HAP-1 (cell line): ENCODE data around the gene RS1.

Experiments used
- DNase-seq, 2 experiments: peaks; one replicate each; pipeline ENCODE4 v3.0.0-alpha.2; 2016 to 2020; ENCODE audit warnings: low spot score in 2 of 2
- H3K27me3 ChIP-seq: fragments of 250-450 bp; sonication (Bioruptor Pico); 2 replicates; pipeline ENCODE4 v1.5.1; 2020; ENCODE audit warnings: low read depth, mild to moderate bottlenecking, moderate library complexity
- H3K36me3 ChIP-seq: fragments of 250-450 bp; sonication (Bioruptor Pico); replicated peaks from 2 replicates; pipeline ENCODE4 v1.5.1; 2020; ENCODE audit warnings: mild to moderate bottlenecking
- H3K4me1 ChIP-seq: fragments of 250-450 bp; sonication (Bioruptor Pico); 2 replicates; pipeline ENCODE4 v1.5.1; 2020; ENCODE audit warnings: mild to moderate bottlenecking
- H3K4me3 ChIP-seq: fragments of 250-450 bp; sonication (Bioruptor Pico); 2 replicates; pipeline ENCODE4 v1.5.1; 2020; ENCODE audit warnings: mild to moderate bottlenecking, moderate library complexity
- H3K9me3 ChIP-seq: fragments of 250-450 bp; sonication (Bioruptor Pico); 2 replicates; pipeline ENCODE4 v1.5.1; 2020; ENCODE audit warnings: mild to moderate bottlenecking, moderate library complexity
- in situ Hi-C: fragments of 300-500 bp; cut with MboI; formaldehyde crosslinking; loops from 3 replicates; pipeline ENCODE4 v1.14.3; 2020; ENCODE audit warnings: low sequenced_read_pairs, inconsistent platforms, mixed read lengths

Gene RS1

GRCh38 chrX:18672008-18672407 lies at the start of gene RS1:
RS1 (minus strand) TSS chrX:18672108; CDS start chrX:18672068, 40 bp downstream.
- H3K36me3 ChIP-seq: no peaks in the 10 kb centered on the region
- in situ Hi-C loops: loop anchor here (10.0 kb wide), 1 partner anchor 247 kb away; the partner anchor contains the start of gene CDKL5
- H3K27me3 ChIP-seq: no peaks in the 10 kb centered on the region
- no peaks in the 10 kb centered on the region for H3K9me3 ChIP-seq
- H3K4me3 ChIP-seq: no peak within 1 kb of the TSS
- no peak for DNase-seq
- H3K4me1 ChIP-seq: peaks cover 23% of the 10 kb centered on the region

- DNase-seq: no peak
- no peaks in the 10 kb centered on the region for H3K4me1 ChIP-seq
- in situ Hi-C loops: no loop called here
- H3K36me3 ChIP-seq: no peaks in the 10 kb centered on the region
- H3K9me3 ChIP-seq: no peaks in the 10 kb centered on the region
- H3K27me3 ChIP-seq: no peaks in the 10 kb centered on the region
- no peak overlapping the region for H3K4me3 ChIP-seq
Observed at GRCh38 chrX:18719852-18720251, 47.9 kb upstream of the RS1 start.

- Histone ChIP-seq H3K4me3 (no peak overlapping the region), H3K27me3 (no peaks in the 10 kb centered on the region), H3K9me3 (no peaks in the 10 kb centered on the region), H3K36me3 (no peaks in the 10 kb centered on the region), H3K4me1 (no peaks in the 10 kb centered on the region)
- in situ Hi-C loops: no loop called here
- DNase-seq: no peak
Observed at GRCh38 chrX:18714910-18715309, 43.0 kb upstream of the RS1 start.

GRCh38 chrX:18709833-18710232 lies 37.9 kb upstream of the RS1 start:
- H3K4me3 ChIP-seq: no peak overlapping the region
- no peaks in the 10 kb centered on the region for H3K9me3 ChIP-seq
- DNase-seq: no peak
- no peaks in the 10 kb centered on the region for H3K36me3 ChIP-seq
- H3K27me3 ChIP-seq: peaks cover 7% of the 10 kb centered on the region; the same call in 1 of the 2 replicates
- in situ Hi-C loops: no loop called here
- H3K4me1 ChIP-seq: no peaks in the 10 kb centered on the region

- no peak within 1 kb of the TSS for H3K4me3 ChIP-seq
- no peaks in the 10 kb centered on the region for H3K9me3 ChIP-seq
- no peak for DNase-seq
- no peaks in the 10 kb centered on the region for H3K36me3 ChIP-seq
- no peaks in the 10 kb centered on the region for H3K4me1 ChIP-seq
- in situ Hi-C loops: no loop called here
- peaks cover 7% of the 10 kb centered on the region; the same call in 1 of the 2 replicates for H3K27me3 ChIP-seq
Observed at GRCh38 chrX:18707426-18708049, 35.6 kb upstream of the RS1 start, which contains the start of gene PPEF1. PPEF1 (plus strand) TSS chrX:18707645; CDS start chrX:18707781, 136 bp downstream.

- DNase-seq: no peak
- no peak overlapping the region for H3K4me3 ChIP-seq
- H3K36me3 ChIP-seq: no peaks in the 10 kb centered on the region
- no peaks in the 10 kb centered on the region for H3K9me3 ChIP-seq
- in situ Hi-C loops: no loop called here
- no peaks in the 10 kb centered on the region for H3K4me1 ChIP-seq
- H3K27me3 ChIP-seq: no peaks in the 10 kb centered on the region
Observed at GRCh38 chrX:18702362-18703195, 30.7 kb upstream of the RS1 start.

GRCh38 chrX:18701621-18702361 lies 29.9 kb upstream of the RS1 start:
- H3K36me3 ChIP-seq: no peaks in the 10 kb centered on the region
- H3K4me1 ChIP-seq: no peaks in the 10 kb centered on the region
- no peak overlapping the region for H3K4me3 ChIP-seq
- peak in 1 of 2 experiments; percentile 17 for DNase-seq
- H3K27me3 ChIP-seq: no peaks in the 10 kb centered on the region
- H3K9me3 ChIP-seq: no peaks in the 10 kb centered on the region
- in situ Hi-C loops: no loop called here

GRCh38 chrX:18698737-18699650 lies 27.1 kb upstream of the RS1 start:
- in situ Hi-C loops: loop anchor here (25.0 kb wide), 1 partner anchor 638 kb away; the partner anchor contains the start of gene PDHA1
- Histone ChIP-seq H3K4me1 (no peaks in the 10 kb centered on the region), H3K4me3 (no peak overlapping the region), H3K9me3 (no peaks in the 10 kb centered on the region), H3K36me3 (no peaks in the 10 kb centered on the region), H3K27me3 (no peaks in the 10 kb centered on the region)
- no peak for DNase-seq

- DNase-seq: no peak
- H3K36me3 ChIP-seq: no peaks in the 10 kb centered on the region
- H3K4me1 ChIP-seq: no peaks in the 10 kb centered on the region
- in situ Hi-C loops: loop anchor here (25.0 kb wide), 1 partner anchor 641 kb away; the partner anchor contains the start of gene PDHA1
- no peaks in the 10 kb centered on the region for H3K9me3 ChIP-seq
- no peaks in the 10 kb centered on the region for H3K27me3 ChIP-seq
- no peak overlapping the region for H3K4me3 ChIP-seq
Observed at GRCh38 chrX:18696653-18697052, 24.7 kb upstream of the RS1 start.

GRCh38 chrX:18692541-18692940 lies 20.6 kb upstream of the RS1 start:
- Histone ChIP-seq H3K4me1 (no peaks in the 10 kb centered on the region), H3K27me3 (no peaks in the 10 kb centered on the region), H3K4me3 (no peak overlapping the region), H3K36me3 (no peaks in the 10 kb centered on the region), H3K9me3 (no peaks in the 10 kb centered on the region)
- DNase-seq: no peak
- in situ Hi-C loops: loop anchor here (25.0 kb wide), 1 partner anchor 645 kb away; the partner anchor contains the start of gene PDHA1

GRCh38 chrX:18691431-18691830 lies 19.5 kb upstream of the RS1 start:
- no peak for DNase-seq
- no peaks in the 10 kb centered on the region for H3K9me3 ChIP-seq
- in situ Hi-C loops: loop anchor here (25.0 kb wide), 1 partner anchor 646 kb away; the partner anchor contains the start of gene PDHA1

GRCh38 chrX:18687856-18688495 lies 16.1 kb upstream of the RS1 start:
- Histone ChIP-seq H3K9me3 (no peaks in the 10 kb centered on the region), H3K4me3 (no peak overlapping the region), H3K4me1 (no peaks in the 10 kb centered on the region), H3K27me3 (no peaks in the 10 kb centered on the region), H3K36me3 (no peaks in the 10 kb centered on the region)
- in situ Hi-C loops: loop anchor here (25.0 kb wide), 1 partner anchor 649 kb away; the partner anchor contains the start of gene PDHA1
- DNase-seq: no peak

More at GRCh38 chrX:18691431-18691830, 19.5 kb upstream of the RS1 start:
- no peaks in the 10 kb centered on the region for H3K27me3 ChIP-seq
- no peaks in the 10 kb centered on the region for H3K4me1 ChIP-seq
- H3K4me3 ChIP-seq: no peak overlapping the region
- no peaks in the 10 kb centered on the region for H3K36me3 ChIP-seq
